OCI-LY7 (cell line): Measurements from ENCODE around the gene TCP11.

Experiments used
- CTCF ChIP-seq: fragments of 200-600 bp; sonication (generic); conservative IDR thresholded peaks from 2 replicates; pipeline ENCODE4 v1.5.1; 2014; ENCODE audit warnings: mild to moderate bottlenecking, antibody characterized with exemption, low read length, moderate library complexity, mixed read lengths
- EZH2phosphoT487 ChIP-seq: fragments of 200-600 bp; sonication (generic); IDR thresholded peaks from 2 replicates; pipeline ENCODE4 v1.6.1; 2018; ENCODE audit warnings: low read depth, borderline replicate concordance, mild to moderate bottlenecking, mixed run types, antibody characterized with exemption, low read length, moderate library complexity, mixed read lengths

- TF ChIP-seq CTCF = no peak
- TF ChIP-seq EZH2phosphoT487 = no peak
These were observed 47.0 kb downstream of the TCP11 start for GRCh38 chr6:35094183-35094582.
